ENCODE measurements around the gene PTPRE.
A peak's percentile ranks its signal among the peaks of the same experiment; 100 is the strongest.

DNA sequence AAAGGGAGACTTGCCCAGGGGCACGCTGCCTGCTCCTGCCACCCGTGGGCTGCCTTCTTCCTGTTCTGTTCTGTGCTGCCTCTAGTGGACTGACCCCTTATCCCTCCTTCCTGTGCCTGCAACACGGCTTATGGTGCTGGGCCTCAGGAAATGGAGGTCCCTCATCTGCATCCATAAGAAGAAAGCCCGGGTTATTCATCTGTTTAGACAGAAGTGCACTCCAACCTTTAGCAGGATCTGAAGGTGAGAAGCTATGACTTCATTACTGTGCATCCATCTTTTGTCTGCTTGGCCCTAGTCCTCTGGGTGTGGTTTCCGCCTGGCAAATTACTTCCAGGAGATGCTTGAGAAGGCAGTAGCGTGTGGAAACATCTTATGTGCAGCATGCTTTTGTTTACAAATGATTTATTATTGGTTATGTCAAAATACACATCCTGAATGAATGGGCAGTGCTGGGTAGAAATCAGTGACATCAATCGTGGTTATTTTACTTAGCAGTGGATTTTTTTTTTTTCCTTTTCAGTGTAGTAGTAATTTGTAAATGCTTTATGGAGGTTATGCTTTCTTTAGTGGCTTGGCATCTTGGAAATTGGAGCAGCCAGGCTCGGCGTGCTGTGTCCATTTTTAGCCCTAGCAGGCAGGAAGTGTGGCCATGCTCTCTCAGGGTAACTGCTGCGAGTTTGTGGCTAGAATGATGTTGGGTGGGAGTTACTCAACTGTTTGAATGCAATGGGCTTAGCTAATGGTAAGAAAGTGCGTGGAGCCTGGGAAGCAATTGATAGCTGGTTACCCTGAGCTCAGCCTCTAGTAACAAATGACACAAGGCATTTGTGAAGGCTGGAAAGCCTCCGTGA is 12.7 kb downstream of the PTPRE start:
- TF ChIP-seq, protein P1, sequence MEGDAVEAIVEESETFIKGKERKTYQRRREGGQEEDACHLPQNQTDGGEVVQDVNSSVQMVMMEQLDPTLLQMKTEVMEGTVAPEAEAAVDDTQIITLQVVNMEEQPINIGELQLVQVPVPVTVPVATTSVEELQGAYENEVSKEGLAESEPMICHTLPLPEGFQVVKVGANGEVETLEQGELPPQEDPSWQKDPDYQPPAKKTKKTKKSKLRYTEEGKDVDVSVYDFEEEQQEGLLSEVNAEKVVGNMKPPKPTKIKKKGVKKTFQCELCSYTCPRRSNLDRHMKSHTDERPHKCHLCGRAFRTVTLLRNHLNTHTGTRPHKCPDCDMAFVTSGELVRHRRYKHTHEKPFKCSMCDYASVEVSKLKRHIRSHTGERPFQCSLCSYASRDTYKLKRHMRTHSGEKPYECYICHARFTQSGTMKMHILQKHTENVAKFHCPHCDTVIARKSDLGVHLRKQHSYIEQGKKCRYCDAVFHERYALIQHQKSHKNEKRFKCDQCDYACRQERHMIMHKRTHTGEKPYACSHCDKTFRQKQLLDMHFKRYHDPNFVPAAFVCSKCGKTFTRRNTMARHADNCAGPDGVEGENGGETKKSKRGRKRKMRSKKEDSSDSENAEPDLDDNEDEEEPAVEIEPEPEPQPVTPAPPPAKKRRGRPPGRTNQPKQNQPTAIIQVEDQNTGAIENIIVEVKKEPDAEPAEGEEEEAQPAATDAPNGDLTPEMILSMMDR (IDR thresholded peaks at IDR 0.05), result peak; percentile 34
- no peak for TF ChIP-seq EZH2 (IDR thresholded peaks at IDR 0.05)

Data from neural progenitor cell (in vitro differentiated cells).